H1 (cell line): ENCODE data around the gene AP2A2. TPM values are rescaled to one million over a fixed set of nuclear protein-coding genes. Genes with fewer than 3 reads are reported as not detected.

Experiments used
- CHD1 ChIP-seq: IDR thresholded peaks from 2 replicates; pipeline ENCODE4 v1.6.1; 2012; ENCODE audit warnings: low read depth, low read length, improper control_type of control experiment
- JUN ChIP-seq: IDR thresholded peaks from 2 replicates; pipeline ENCODE4 v1.6.1; 2011; ENCODE audit warnings: low read depth, mild to moderate bottlenecking, improper control_type of control experiment, low read length
- SIX5 ChIP-seq: IDR thresholded peaks from 2 replicates; pipeline ENCODE4 v1.6.1; 2011; ENCODE audit warnings: mild to moderate bottlenecking, low read depth, low read length
- SP2 ChIP-seq: IDR thresholded peaks from 2 replicates; pipeline ENCODE4 v1.6.1; 2012; ENCODE audit warnings: mild to moderate bottlenecking, low read length, inconsistent platforms
- polyA plus RNA-seq, 7 experiments: library from polyadenylated mRNA; depleted of rRNA in 3 of 7; stranded (reverse) in 5 of 7; unstranded in 2 of 7; fragments of >200 nt in 5 of 7; fragments of 200-250 nt in 2 of 7; gene quantifications; 1 replicate in 5 of 7; 2 replicates in 1 of 7; 4 replicates in 1 of 7; pipeline versions ENCODE4 v1.2.1 to v1.2.3, GENCODE V29; 2011 to 2013; ENCODE audit warnings: missing spikeins in 2 of 7, mixed read lengths in 2 of 7
- total RNA-seq: library from RNA; stranded (reverse); fragmentation: NEBNext Ultra II Directional; extraction: Animal tissue kit (Norgen Biotek cat#: 25700); gene quantifications from 2 replicates; pipeline ENCODE4 v1.2.1, GENCODE V29; 2021
- TF ChIP-seq, protein P1 (sequence below): fragments of 300-600 bp; sonication (generic); IDR thresholded peaks from 2 replicates; pipeline ENCODE4 v1.7.1; 2012; ENCODE audit warnings: low read length, moderate library complexity, mild to moderate bottlenecking, inconsistent platforms; ENCODE audit not compliant: insufficient replicate concordance

AP2A2 gene
- total and polyA plus RNA-seq, 2 of the 8 experiments (the other 6 are each of a cell fraction or from before 2014, with no cell fraction given), result 50.0 to 65.0 TPM

DNA sequence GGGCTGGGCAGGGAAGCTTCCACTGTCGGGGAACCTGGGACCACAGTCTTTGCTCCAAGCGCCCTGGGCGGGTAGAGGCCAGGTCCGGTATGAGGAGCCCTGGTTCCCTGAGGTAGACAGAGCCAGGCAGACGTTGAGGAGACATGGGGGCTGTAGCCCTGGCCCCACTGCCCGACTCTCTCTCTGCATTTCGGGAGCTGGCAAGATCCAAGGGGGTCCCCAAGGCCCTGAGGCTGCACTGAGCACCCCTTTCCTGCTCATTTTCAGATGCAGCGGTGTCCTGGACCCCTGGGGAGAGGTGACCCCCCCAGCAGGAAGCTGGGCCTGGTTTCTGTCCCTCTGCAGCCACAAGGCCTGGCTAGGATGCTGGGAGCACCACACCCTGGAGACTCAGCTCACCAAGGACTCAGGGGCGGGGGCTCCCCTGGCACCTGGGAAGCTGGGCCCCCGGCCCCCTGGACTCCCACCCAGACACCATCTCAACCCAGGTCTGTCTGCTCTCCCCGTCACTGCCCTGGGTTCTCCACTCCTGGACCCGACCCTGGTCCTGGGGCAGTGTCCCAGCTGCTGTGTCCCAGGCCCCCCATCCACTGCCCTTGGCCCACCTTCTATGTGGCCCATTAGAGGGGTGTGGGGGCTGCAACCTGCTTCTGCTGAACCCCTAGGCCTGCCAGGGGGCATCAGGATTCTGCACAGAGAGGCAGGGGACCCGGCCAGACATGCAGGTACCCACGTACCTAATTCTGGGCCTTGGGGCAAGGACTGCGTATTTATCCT lies 125.9 kb downstream of the AP2A2 start (continued):
- TF ChIP-seq, protein P1, sequence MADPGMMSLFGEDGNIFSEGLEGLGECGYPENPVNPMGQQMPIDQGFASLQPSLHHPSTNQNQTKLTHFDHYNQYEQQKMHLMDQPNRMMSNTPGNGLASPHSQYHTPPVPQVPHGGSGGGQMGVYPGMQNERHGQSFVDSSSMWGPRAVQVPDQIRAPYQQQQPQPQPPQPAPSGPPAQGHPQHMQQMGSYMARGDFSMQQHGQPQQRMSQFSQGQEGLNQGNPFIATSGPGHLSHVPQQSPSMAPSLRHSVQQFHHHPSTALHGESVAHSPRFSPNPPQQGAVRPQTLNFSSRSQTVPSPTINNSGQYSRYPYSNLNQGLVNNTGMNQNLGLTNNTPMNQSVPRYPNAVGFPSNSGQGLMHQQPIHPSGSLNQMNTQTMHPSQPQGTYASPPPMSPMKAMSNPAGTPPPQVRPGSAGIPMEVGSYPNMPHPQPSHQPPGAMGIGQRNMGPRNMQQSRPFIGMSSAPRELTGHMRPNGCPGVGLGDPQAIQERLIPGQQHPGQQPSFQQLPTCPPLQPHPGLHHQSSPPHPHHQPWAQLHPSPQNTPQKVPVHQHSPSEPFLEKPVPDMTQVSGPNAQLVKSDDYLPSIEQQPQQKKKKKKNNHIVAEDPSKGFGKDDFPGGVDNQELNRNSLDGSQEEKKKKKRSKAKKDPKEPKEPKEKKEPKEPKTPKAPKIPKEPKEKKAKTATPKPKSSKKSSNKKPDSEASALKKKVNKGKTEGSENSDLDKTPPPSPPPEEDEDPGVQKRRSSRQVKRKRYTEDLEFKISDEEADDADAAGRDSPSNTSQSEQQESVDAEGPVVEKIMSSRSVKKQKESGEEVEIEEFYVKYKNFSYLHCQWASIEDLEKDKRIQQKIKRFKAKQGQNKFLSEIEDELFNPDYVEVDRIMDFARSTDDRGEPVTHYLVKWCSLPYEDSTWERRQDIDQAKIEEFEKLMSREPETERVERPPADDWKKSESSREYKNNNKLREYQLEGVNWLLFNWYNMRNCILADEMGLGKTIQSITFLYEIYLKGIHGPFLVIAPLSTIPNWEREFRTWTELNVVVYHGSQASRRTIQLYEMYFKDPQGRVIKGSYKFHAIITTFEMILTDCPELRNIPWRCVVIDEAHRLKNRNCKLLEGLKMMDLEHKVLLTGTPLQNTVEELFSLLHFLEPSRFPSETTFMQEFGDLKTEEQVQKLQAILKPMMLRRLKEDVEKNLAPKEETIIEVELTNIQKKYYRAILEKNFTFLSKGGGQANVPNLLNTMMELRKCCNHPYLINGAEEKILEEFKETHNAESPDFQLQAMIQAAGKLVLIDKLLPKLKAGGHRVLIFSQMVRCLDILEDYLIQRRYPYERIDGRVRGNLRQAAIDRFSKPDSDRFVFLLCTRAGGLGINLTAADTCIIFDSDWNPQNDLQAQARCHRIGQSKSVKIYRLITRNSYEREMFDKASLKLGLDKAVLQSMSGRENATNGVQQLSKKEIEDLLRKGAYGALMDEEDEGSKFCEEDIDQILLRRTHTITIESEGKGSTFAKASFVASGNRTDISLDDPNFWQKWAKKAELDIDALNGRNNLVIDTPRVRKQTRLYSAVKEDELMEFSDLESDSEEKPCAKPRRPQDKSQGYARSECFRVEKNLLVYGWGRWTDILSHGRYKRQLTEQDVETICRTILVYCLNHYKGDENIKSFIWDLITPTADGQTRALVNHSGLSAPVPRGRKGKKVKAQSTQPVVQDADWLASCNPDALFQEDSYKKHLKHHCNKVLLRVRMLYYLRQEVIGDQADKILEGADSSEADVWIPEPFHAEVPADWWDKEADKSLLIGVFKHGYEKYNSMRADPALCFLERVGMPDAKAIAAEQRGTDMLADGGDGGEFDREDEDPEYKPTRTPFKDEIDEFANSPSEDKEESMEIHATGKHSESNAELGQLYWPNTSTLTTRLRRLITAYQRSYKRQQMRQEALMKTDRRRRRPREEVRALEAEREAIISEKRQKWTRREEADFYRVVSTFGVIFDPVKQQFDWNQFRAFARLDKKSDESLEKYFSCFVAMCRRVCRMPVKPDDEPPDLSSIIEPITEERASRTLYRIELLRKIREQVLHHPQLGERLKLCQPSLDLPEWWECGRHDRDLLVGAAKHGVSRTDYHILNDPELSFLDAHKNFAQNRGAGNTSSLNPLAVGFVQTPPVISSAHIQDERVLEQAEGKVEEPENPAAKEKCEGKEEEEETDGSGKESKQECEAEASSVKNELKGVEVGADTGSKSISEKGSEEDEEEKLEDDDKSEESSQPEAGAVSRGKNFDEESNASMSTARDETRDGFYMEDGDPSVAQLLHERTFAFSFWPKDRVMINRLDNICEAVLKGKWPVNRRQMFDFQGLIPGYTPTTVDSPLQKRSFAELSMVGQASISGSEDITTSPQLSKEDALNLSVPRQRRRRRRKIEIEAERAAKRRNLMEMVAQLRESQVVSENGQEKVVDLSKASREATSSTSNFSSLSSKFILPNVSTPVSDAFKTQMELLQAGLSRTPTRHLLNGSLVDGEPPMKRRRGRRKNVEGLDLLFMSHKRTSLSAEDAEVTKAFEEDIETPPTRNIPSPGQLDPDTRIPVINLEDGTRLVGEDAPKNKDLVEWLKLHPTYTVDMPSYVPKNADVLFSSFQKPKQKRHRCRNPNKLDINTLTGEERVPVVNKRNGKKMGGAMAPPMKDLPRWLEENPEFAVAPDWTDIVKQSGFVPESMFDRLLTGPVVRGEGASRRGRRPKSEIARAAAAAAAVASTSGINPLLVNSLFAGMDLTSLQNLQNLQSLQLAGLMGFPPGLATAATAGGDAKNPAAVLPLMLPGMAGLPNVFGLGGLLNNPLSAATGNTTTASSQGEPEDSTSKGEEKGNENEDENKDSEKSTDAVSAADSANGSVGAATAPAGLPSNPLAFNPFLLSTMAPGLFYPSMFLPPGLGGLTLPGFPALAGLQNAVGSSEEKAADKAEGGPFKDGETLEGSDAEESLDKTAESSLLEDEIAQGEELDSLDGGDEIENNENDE, result no peak
- TF ChIP-seq SIX5, result no peak
- no peak for TF ChIP-seq CHD1
- TF ChIP-seq JUN, result no peak
- TF ChIP-seq SP2, result no peak
- TF ChIP-seq, all 59 proteins: peak for 0
